HCT116 (cell line): ENCODE results near the gene CTSW. TPM values are rescaled to one million over a fixed set of nuclear protein-coding genes. Genes with fewer than 3 reads are reported as not detected.

Source experiments
- ATAC-seq: fragments of 200-7000 bp; cut with Tn5 transposase; 2 replicates; pipeline ENCODE4 v1.9.1; 2020; ENCODE audit warnings: mild to moderate bottlenecking, moderate library complexity
- BruUV-seq: library from RNA; stranded (reverse); fragments of 400-500 nt; replicated peaks from 2 replicates; lab custom pipeline; 2021; lab: Mats Ljungman, UMichigan
- CTCF ChIA-PET: fragments of 300-600 bp; sonication (Branson Sonifier 250); formaldehyde crosslinking; loops from one replicate; lab custom pipeline; 2021; ENCODE audit warnings: antibody characterized with exemption; lab: Charles Lee
- POLR2A ChIA-PET: fragments of 300-600, 350-600 bp; sonication (Branson Sonifier 250); formaldehyde crosslinking; loops from one replicate; lab custom pipeline; 2021; ENCODE audit warnings: antibody characterized with exemption; lab: Charles Lee
- RAD21 ChIA-PET, 2 experiments: fragments of 300-600 bp; sonication (Branson Sonifier 250); formaldehyde crosslinking; loops; one replicate each; lab custom pipeline; 2023; ENCODE audit warnings: low total read pairs in 2 of 2; ENCODE audit not compliant: uncharacterized antibody in 2 of 2, unreplicated experiment in 2 of 2, low non-redundant PET in 1 of 2; lab: Charles Lee
- DNase-seq: peaks from one replicate; pipeline ENCODE4 v3.0.0-alpha.2; 2010; ENCODE audit warnings: low read depth, low spot score
- H2AFZ ChIP-seq: fragments of 200-600 bp; shearing (Covaris generic), sonication (generic); 2 replicates; pipeline ENCODE4 v1.6.1; 2017; ENCODE audit warnings: low read depth, mixed run types, mixed read lengths, antibody characterized with exemption, low read length; ENCODE audit not compliant: poor library complexity, severe bottlenecking
- H3K27ac ChIP-seq: 2 replicates; pipeline ENCODE4 v1.5.1; 2012; ENCODE audit warnings: low read depth, low read length
- H3K27me3 ChIP-seq: fragments of 200-600 bp; sonication (generic); 2 replicates; pipeline ENCODE4 v1.6.1; 2016; ENCODE audit warnings: mixed run types, low read length, mixed read lengths; ENCODE audit not compliant: insufficient read depth
- H3K36me3 ChIP-seq, 2 experiments: fragments of 200-500 bp in 1 of 2; fragments of 200-600 bp in 1 of 2; sonication (Bioruptor generic) in 1 of 2; sonication (generic) in 1 of 2; 2 replicates each; pipeline versions ENCODE4 v1.5.1 to v1.6.1; 2014 to 2016; ENCODE audit warnings: low read length in 2 of 2, inconsistent platforms in 1 of 2, mixed read lengths in 1 of 2, mixed run types in 1 of 2; ENCODE audit not compliant: insufficient read depth in 2 of 2, control insufficient read depth in 1 of 2
- H3K4me1 ChIP-seq, 2 experiments: fragments of 200-600 bp in 1 of 2; sonication (generic) in 1 of 2; 2 replicates each; pipeline versions ENCODE4 v1.5.1 to v1.6.1; 2012 to 2017; ENCODE audit warnings: low read length in 2 of 2, inconsistent platforms in 1 of 2, mild to moderate bottlenecking in 1 of 2, mixed read lengths in 1 of 2, mixed run types in 1 of 2, moderate library complexity in 1 of 2; ENCODE audit not compliant: insufficient read depth in 2 of 2, control insufficient read depth in 1 of 2
- H3K4me2 ChIP-seq: fragments of 200-600 bp; sonication (generic); 2 replicates; pipeline ENCODE4 v1.6.1; 2017; ENCODE audit warnings: mixed run types, low read length, mixed read lengths
- H3K4me3 ChIP-seq, 2 experiments: fragments of 200-600 bp in 1 of 2; sonication (generic) in 1 of 2; replicated peaks in 1 of 2; 2 replicates each; pipeline ENCODE4 v1.5.1; 2011 to 2016; ENCODE audit warnings: low read length in 2 of 2, control low read depth in 1 of 2, low read depth in 1 of 2, mild to moderate bottlenecking in 1 of 2, mixed read lengths in 1 of 2, mixed run types in 1 of 2
- H3K79me2 ChIP-seq: fragments of 200-600 bp; sonication (generic); 2 replicates; pipeline ENCODE4 v1.6.1; 2017; ENCODE audit warnings: mild to moderate bottlenecking, mixed run types, low read length, moderate library complexity, mixed read lengths; ENCODE audit not compliant: insufficient read depth
- H3K9ac ChIP-seq: fragments of 200-600 bp; sonication (generic); 2 replicates; pipeline ENCODE4 v1.6.1; 2016; ENCODE audit warnings: low read length, mixed read lengths
- H3K9me2 ChIP-seq: fragments of 200-600 bp; sonication (generic), shearing (Covaris generic); 2 replicates; pipeline ENCODE4 v1.6.1; 2017; ENCODE audit warnings: mixed run types, mild to moderate bottlenecking, moderate library complexity; ENCODE audit not compliant: insufficient read depth
- H3K9me3 ChIP-seq, 2 experiments: fragments of 200-500 bp in 1 of 2; fragments of 200-600 bp in 1 of 2; sonication (Bioruptor generic) in 1 of 2; sonication (generic) in 1 of 2; 2 replicates each; pipeline ENCODE4 v1.6.1; 2014 to 2017; ENCODE audit warnings: low read length in 2 of 2, mixed read lengths in 2 of 2, inconsistent platforms in 1 of 2, low read depth in 1 of 2, mild to moderate bottlenecking in 1 of 2, mixed run types in 1 of 2, moderate library complexity in 1 of 2; ENCODE audit not compliant: control insufficient read depth in 1 of 2, insufficient read depth in 1 of 2
- H4K20me1 ChIP-seq: fragments of 200-600 bp; sonication (generic), shearing (Covaris generic); 2 replicates; pipeline ENCODE4 v1.6.1; 2017; ENCODE audit warnings: mixed run types, mild to moderate bottlenecking, moderate library complexity; ENCODE audit not compliant: insufficient read depth
- CEBPB ChIP-seq: IDR thresholded peaks from 2 replicates; pipeline ENCODE4 v1.6.1; 2012; ENCODE audit warnings: low read depth
- EGR1 ChIP-seq: IDR thresholded peaks from 2 replicates; pipeline ENCODE4 v1.6.1; 2012; ENCODE audit warnings: low read depth
- ELF1 ChIP-seq: IDR thresholded peaks from 2 replicates; pipeline ENCODE4 v1.6.1; 2012; ENCODE audit warnings: low read depth, borderline replicate concordance
- EZH2 ChIP-seq: fragments of 200-600 bp; sonication (generic); IDR thresholded peaks from 2 replicates; pipeline ENCODE4 v1.6.1; 2017; ENCODE audit warnings: antibody characterized with exemption, mixed run types
- EZH2phosphoT487 ChIP-seq: fragments of 200-600 bp; IDR thresholded peaks from 2 replicates; pipeline ENCODE4 v1.6.1; 2018; ENCODE audit warnings: antibody characterized with exemption, borderline replicate concordance
- JUND ChIP-seq: IDR thresholded peaks from 2 replicates; pipeline ENCODE4 v1.6.1; 2012
- MAX ChIP-seq: IDR thresholded peaks from 2 replicates; pipeline ENCODE4 v1.6.1; 2012
- POLR2AphosphoS5 ChIP-seq: IDR thresholded peaks from 2 replicates; pipeline ENCODE4 v1.6.1; 2011; ENCODE audit warnings: mild to moderate bottlenecking, low read depth, low read length, moderate library complexity
- RAD21 ChIP-seq: IDR thresholded peaks from 2 replicates; pipeline ENCODE4 v1.6.1; 2012; ENCODE audit warnings: low read depth, mild to moderate bottlenecking
- SIN3A ChIP-seq: IDR thresholded peaks from 2 replicates; pipeline ENCODE4 v1.6.1; 2012; ENCODE audit warnings: low read depth
- SRF ChIP-seq: IDR thresholded peaks from 2 replicates; pipeline ENCODE4 v1.6.1; 2012; ENCODE audit warnings: low read depth
- YY1 ChIP-seq: IDR thresholded peaks from 2 replicates; pipeline ENCODE4 v1.6.1; 2011; ENCODE audit warnings: low read length, low read depth, moderate library complexity, mild to moderate bottlenecking; ENCODE audit not compliant: insufficient replicate concordance; ENCODE audit errors: extremely low read depth
- intact Hi-C: fragments of 100-400 bp; cut with micrococcal nuclease; formaldehyde crosslinking; loops from 2 replicates; pipeline ENCODE4 v1.10.0; 2022
- total RNA-seq: library from RNA; stranded (reverse); gene quantifications from one replicate; pipeline ENCODE4 v1.2.1, GENCODE V29; 2021; ENCODE audit not compliant: unreplicated experiment
- TF ChIP-seq, protein P1 (sequence below), 3 experiments: fragments of 200-600 bp in 1 of 3; sonication (generic) in 1 of 3; IDR thresholded peaks in 2 of 3; conservative IDR thresholded peaks in 1 of 3; 2 replicates each; pipeline ENCODE4 v1.5.1; 2012 to 2017; ENCODE audit warnings: low read depth in 2 of 3, low read length in 2 of 3, antibody characterized with exemption in 1 of 3, borderline replicate concordance in 1 of 3, control low read depth in 1 of 3, mild to moderate bottlenecking in 1 of 3, mixed read lengths in 1 of 3, mixed run types in 1 of 3, moderate library complexity in 1 of 3; ENCODE audit not compliant: insufficient read depth in 1 of 3
- TF ChIP-seq, protein P2 (sequence below): IDR thresholded peaks from 2 replicates; pipeline ENCODE4 v1.6.1; 2012

Gene CTSW
- total RNA-seq, 1 experiment from 2014 or later: not detected

- intact Hi-C loops: no loop called here
- Histone ChIP-seq H3K4me2 (no peak overlapping the region), H3K4me3 (no peak overlapping the region), H2AFZ (no peak overlapping the region), H3K4me1 (no peaks in the 10 kb centered on the region; a peak in 1 of 4 replicates), H3K9me3 (no peaks in the 10 kb centered on the region; a peak in 1 of 4 replicates), H4K20me1 (no peaks in the 10 kb centered on the region), H3K9ac (no peak overlapping the region), H3K36me3 (peaks cover 14 to 35% of the 10 kb centered on the region in 2 experiments), H3K79me2 (peaks cover 10% of the 10 kb centered on the region), H3K27me3 (no peaks in the 10 kb centered on the region), H3K27ac (no peak overlapping the region), H3K9me2 (no peaks in the 10 kb centered on the region)
- TF ChIP-seq JUND (no peak), RAD21 (no peak), EZH2 (no peak), EZH2phosphoT487 (no peak)
- CTCF ChIA-PET: interaction anchor here (1.0 to 2.4 kb wide), 5 partner anchors 10 to 138 kb away, joined by 3 to 10 read pairs (median 4); partner anchors contain the start of genes FIBP, KAT5 and MUS81
- DNase-seq: no peak
- BruUV-seq: no TSS peak
- POLR2A ChIA-PET: interaction anchor here (1.1 to 4.2 kb wide), 3 partner anchors 8 to 20 kb away, joined by 4 to 16 read pairs (median 4); partner anchors contain the start of gene CFL1
- RAD21 ChIA-PET: no interaction called here
- no peak for ATAC-seq
Measured at GRCh38 chr11:65849771-65850216, 29.8 kb upstream of the CTSW start.

GRCh38 chr11:65850217-65851082, 29.2 kb upstream of the CTSW start:
- Histone ChIP-seq H3K9ac (no peak overlapping the region), H3K4me1 (peaks cover 0 to 1% of the 10 kb centered on the region in 2 experiments; a peak in 1 of 4 replicates), H3K4me3 (no peak overlapping the region), H2AFZ (no peak overlapping the region), H3K27me3 (no peaks in the 10 kb centered on the region), H3K27ac (no peak overlapping the region), H4K20me1 (peaks cover 2% of the 10 kb centered on the region; the same call in 1 of the 2 replicates), H3K36me3 (peaks cover 20 to 42% of the 10 kb centered on the region in 2 experiments), H3K9me2 (no peaks in the 10 kb centered on the region), H3K9me3 (no peaks in the 10 kb centered on the region; a peak in 1 of 4 replicates), H3K79me2 (peaks cover 17% of the 10 kb centered on the region), H3K4me2 (no peak overlapping the region)
- no TSS peak for BruUV-seq
- ChIA-PET RAD21 (no interaction called here), POLR2A (interaction anchor here (1.1 to 4.2 kb wide), 3 partner anchors 8 to 21 kb away, joined by 4 to 16 read pairs (median 8); partner anchors contain the start of genes CFL1 and MUS81), CTCF (interaction anchor here (1.0 to 2.4 kb wide), 8 partner anchors 8 to 138 kb away, joined by 3 to 15 read pairs (median 4); partner anchors contain the start of genes FIBP, KAT5 and MUS81)
- no peak for DNase-seq
- intact Hi-C loops: no loop called here
- no peak for ATAC-seq
- no peak for TF ChIP-seq EGR1
- no peak for TF ChIP-seq SRF
- no peak for TF ChIP-seq ELF1
- TF ChIP-seq EZH2: no peak
- no peak for TF ChIP-seq POLR2AphosphoS5
- TF ChIP-seq, protein P1, sequence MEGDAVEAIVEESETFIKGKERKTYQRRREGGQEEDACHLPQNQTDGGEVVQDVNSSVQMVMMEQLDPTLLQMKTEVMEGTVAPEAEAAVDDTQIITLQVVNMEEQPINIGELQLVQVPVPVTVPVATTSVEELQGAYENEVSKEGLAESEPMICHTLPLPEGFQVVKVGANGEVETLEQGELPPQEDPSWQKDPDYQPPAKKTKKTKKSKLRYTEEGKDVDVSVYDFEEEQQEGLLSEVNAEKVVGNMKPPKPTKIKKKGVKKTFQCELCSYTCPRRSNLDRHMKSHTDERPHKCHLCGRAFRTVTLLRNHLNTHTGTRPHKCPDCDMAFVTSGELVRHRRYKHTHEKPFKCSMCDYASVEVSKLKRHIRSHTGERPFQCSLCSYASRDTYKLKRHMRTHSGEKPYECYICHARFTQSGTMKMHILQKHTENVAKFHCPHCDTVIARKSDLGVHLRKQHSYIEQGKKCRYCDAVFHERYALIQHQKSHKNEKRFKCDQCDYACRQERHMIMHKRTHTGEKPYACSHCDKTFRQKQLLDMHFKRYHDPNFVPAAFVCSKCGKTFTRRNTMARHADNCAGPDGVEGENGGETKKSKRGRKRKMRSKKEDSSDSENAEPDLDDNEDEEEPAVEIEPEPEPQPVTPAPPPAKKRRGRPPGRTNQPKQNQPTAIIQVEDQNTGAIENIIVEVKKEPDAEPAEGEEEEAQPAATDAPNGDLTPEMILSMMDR (IDR thresholded peaks at IDR 0.05 in 2 of 3, conservative IDR thresholded peaks at IDR 0.05 in 1 of 3; ENCODE audit: borderline replicate concordance in 1 of 3, insufficient read depth in 1 of 3, low read depth in 2 of 3, low read length in 2 of 3): no peak
- no peak for TF ChIP-seq CEBPB
- TF ChIP-seq MAX: no peak
- TF ChIP-seq RAD21: no peak
- TF ChIP-seq YY1: no peak
- no peak for TF ChIP-seq SIN3A
- TF ChIP-seq, protein P2, sequence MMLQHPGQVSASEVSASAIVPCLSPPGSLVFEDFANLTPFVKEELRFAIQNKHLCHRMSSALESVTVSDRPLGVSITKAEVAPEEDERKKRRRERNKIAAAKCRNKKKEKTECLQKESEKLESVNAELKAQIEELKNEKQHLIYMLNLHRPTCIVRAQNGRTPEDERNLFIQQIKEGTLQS: no peak
- no peak for TF ChIP-seq EZH2phosphoT487
